GM03348 (cell line): ENCODE data around the gene NDUFV1.
"Not testable (repeated sequence)": the region's sequence is repeated elsewhere in the genome, so short reads cannot be mapped to it uniquely, and the experiment has no call there.

ENCODE experiments used
- DNase-seq: peaks from one replicate; pipeline ENCODE4 v3.0.0; 2012; ENCODE audit warnings: low spot score

NDUFV1 gene

DNA sequence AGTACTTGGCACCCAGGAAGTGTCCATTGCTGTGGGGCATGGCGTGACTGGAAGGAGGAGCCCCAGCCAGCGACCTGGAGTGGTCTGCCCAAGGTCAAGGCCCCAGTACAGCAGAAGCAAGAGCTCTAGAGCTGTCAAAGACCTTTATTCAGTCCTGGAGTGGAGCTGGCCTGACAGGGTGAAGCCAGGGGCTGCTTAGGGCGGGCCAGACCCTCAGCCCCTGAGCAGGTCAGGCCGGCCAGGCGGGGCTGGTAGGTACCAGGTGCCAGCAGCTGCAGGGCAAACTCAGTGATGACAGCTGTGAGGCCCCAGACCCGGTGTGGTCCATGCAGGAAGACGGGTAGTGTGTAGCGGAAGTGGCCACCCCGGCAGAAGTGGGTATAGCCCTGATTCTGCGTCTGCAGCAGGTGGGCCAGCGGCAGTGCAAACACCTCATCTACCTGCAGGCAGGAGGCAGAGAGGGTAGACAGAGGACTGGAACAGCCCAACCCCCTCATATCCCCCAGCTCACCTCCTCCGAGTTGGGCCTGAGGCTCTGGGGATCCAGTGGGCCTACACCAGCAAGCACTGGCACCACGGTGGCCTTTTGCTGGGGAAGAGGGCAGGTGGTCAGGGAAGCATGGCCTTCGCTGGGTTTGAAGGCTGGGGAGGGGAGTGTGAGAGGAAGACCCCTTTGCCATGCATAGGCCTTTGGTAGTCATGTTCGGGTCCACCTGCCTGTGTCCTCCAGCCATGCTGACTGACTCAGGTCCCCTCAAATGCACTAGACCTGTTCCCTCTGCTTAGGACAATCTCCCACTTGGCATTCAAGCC is 21.3 kb downstream of the NDUFV1 start:
- DNase-seq = no peak

DNA sequence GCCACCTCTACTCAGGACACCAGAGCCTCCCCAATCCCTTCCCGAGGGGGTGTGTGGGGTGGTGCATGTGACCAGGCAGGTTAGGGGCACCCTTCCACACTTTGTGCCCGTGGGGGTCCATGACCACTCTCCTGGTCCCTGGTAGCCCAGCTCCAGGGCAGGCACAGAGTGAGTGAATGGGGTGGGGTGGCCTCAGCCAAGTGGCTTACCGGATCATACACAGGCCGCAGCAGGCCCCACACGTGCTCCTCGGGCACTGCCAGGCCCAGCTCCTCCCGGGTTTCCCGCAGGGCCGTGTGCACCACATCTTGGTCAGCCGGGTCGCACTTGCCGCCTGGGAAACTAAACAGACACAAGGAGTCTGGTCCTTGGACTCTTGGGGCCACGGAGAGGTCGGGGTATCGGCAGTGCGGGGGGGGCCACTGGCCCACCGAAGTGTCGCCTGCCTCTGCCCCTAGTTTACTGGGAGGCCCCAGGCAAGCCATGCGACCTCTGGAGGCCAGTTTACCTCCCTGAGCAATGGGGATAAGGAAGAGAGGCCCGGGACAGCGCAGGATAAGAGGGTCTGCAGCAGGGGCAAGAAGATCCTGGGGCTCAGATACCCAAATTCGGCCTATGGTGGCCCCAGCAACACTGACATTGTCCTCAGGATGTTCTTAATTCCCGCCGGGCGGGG is 22.1 kb downstream of the NDUFV1 start:
- no peak for DNase-seq

GRCh38 chr11:67629386-67630227 is 22.9 kb downstream of the NDUFV1 start, which contains the start of gene NUDT8:
TSS of gene NUDT8 (minus strand) at chr11:67629937. CDS start at chr11:67629911, 26 bp downstream.
- peak; percentile 92 for DNase-seq

- DNase-seq = peak; percentile 100
Measured at GRCh38 chr11:67630228-67630942, 23.6 kb downstream of the NDUFV1 start.

- no peak for DNase-seq
Measured at GRCh38 chr11:67630943-67631331, 24.2 kb downstream of the NDUFV1 start.

GRCh38 chr11:67631411-67631810 is 24.7 kb downstream of the NDUFV1 start:
- no peak for DNase-seq

DNA sequence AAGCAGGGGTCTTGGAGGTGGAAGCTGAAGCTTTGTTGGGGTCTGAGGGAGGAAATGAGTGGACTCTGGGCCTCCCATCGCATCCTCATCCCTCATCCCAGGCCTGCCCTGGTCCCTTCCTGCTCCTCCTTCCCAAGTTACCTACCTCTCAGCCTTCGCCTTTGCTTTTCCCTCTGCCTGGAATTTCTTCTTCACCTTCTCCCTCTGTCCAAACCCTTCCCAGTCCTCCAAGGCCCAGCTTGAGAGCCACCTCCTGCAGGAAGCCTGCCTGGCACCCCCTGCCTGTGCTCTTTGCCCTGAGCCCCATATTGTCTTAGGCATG is 25.1 kb downstream of the NDUFV1 start:
- DNase-seq = no peak

GRCh38 chr11:67632175-67632981 is 25.6 kb downstream of the NDUFV1 start:
- no peak for DNase-seq

- no peak for DNase-seq
Measured at GRCh38 chr11:67632982-67633755, 26.4 kb downstream of the NDUFV1 start.

DNA sequence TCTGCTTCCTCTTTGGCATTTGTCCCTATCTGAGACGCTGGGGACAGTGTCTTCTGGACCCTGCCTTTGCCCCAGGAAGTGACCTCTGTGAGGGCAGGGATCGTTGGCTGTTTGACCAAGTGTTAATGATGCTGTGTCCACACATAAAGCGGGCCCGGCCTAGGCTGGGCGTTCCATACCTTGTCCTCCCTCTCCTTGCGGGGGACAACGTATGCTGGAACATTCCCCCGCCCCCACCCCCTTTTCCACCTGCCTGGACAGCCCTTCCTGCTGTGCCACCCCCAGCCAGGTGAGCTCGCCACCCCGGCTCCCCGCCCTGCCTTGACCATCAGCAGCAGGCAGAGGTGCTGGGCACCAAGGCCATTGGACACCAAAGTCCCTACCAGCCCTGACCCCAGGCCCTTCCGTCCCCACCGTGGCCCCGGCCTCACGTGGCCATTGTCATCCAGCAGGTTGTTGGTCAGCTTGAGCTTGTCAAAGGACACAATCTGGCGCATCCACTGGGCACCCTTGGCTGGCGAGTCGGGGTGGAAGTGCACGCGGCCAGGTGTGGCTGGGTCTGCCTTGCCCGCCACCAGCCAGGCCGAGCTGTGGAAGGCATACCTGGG is 27.1 kb downstream of the NDUFV1 start:
- DNase-seq = no peak

GRCh38 chr11:67634366-67635230 is 27.9 kb downstream of the NDUFV1 start:
- no peak for DNase-seq

- DNase-seq = no peak
Measured at GRCh38 chr11:67635231-67635521, 28.4 kb downstream of the NDUFV1 start.

- no peak for DNase-seq
Measured at GRCh38 chr11:67636962-67637361, 30.2 kb downstream of the NDUFV1 start.

DNA sequence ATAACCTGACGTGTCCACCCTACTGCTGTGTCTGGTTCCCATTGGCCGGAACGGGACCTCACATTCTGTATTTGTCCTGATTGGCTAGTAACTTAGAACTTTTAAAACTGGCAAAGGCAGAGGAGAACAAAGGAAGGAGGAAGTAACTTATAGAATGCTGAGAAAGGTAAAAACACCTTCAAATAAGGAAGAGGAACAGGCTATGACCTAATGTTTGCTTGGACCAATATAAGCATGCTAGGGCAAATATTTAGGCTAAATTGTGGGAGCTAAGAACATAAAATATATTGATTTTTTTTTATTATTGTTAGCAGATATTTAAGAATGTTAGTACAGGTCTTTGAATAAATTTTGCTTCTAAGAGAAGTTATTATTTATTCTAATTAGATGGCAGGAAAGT is 30.7 kb downstream of the NDUFV1 start:
- not testable (repeated sequence) for DNase-seq

DNA sequence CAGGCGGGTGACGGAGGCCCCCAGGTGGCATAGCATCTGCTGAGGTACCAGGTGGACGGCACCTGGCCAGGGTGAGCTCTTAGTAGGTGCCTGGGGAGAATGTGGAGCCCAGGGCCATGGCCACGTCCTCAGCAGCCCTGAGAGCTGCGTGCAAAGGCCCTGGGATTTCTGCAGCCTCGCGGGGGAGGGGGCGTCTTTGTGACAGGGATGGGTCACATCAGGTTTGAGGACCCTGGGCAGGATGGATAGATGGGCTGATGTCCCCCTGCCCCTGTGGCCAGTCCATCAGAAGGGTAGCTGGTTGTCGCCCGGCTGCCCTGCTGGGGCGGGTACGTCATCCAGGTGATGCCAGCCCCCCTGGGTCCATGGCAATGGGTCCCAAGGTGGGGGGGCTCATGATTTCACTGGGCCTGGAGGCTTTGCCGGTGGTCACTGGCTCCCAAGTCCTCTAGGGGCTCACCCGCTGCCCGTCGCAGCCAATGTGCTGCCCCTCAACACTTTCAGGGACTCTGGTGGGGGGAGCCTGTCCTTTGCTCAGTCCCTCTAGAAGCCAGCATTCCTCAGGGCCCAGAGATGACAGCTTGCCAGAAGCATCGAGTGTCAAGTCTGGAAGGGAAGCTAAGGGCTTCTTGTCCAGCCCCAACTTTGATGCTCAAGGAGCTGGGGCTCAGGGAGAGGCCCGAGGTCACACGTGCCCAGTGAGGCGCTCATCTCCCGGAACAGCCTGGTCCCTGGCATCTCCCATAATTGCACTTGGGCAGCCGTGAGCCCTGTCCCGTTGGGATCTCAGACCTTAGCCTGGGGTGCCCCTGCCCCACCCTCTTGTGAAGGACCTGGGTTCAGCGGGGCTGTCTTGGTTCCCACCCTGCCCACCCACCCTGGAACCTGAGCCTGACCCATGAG is 32.0 kb downstream of the NDUFV1 start:
- no peak for DNase-seq

- no peak for DNase-seq
Measured at GRCh38 chr11:67639438-67639859, 32.7 kb downstream of the NDUFV1 start, which contains the start of gene TBX10. TSS of gene TBX10 (minus strand) at chr11:67639763. CDS start at chr11:67639472, 291 bp downstream.

GRCh38 chr11:67640021-67640757 is 33.5 kb downstream of the NDUFV1 start:
- DNase-seq = peak; percentile 81
